CMK (cell line): Measurements from ENCODE around the gene SHROOM1.

ENCODE experiments used
- DNase-seq: peaks from one replicate; pipeline ENCODE4 v3.0.0-alpha.2; 2010; ENCODE audit warnings: low read depth

The SHROOM1 gene

GRCh38 chr5:132777209-132778069 lies 53.0 kb downstream of the SHROOM1 start, which contains the start of gene SEPTIN8:
Gene SEPTIN8 (minus strand): TSS chr5:132777239. CDS start chr5:132777137, 102 bp downstream.
- DNase-seq, result no peak

- no peak for DNase-seq
Observed at GRCh38 chr5:132776938-132777208, 53.6 kb downstream of the SHROOM1 start.

GRCh38 chr5:132776131-132776937 lies 54.1 kb downstream of the SHROOM1 start:
- no peak for DNase-seq

GRCh38 chr5:132775476-132775961 lies 54.9 kb downstream of the SHROOM1 start:
- no peak for DNase-seq

- no peak for DNase-seq
Observed at GRCh38 chr5:132774896-132775295, 55.6 kb downstream of the SHROOM1 start.

GRCh38 chr5:132774406-132774805 lies 56.0 kb downstream of the SHROOM1 start:
- DNase-seq, result no peak

GRCh38 chr5:132773601-132774355 lies 56.7 kb downstream of the SHROOM1 start:
- DNase-seq, result no peak

- DNase-seq, result no peak
Observed at GRCh38 chr5:132773114-132773513, 57.3 kb downstream of the SHROOM1 start.

- DNase-seq, result no peak
Observed at GRCh38 chr5:132772291-132773070, 58.0 kb downstream of the SHROOM1 start.
